Choroid plexus epithelial cell (primary cell): ENCODE measurements around the gene GRAMD1B.

ENCODE experiments used
- DNase-seq: peaks from one replicate; pipeline ENCODE4 v3.0.0-alpha.2; 2010; ENCODE audit warnings: low read depth
- H3K4me3 ChIP-seq: 2 replicates; pipeline ENCODE4 v1.5.1; 2011; ENCODE audit warnings: low read depth, mild to moderate bottlenecking, control low read depth, low read length, moderate library complexity
- CTCF ChIP-seq: conservative IDR thresholded peaks from 2 replicates; pipeline ENCODE4 v1.5.1; 2011; ENCODE audit warnings: low read depth, mild to moderate bottlenecking, control low read depth, inconsistent platforms, low read length, moderate library complexity

Gene GRAMD1B

GRCh38 chr11:123575441-123575840 is 145.4 kb downstream of the GRAMD1B start:
- no peak overlapping the region for H3K4me3 ChIP-seq
- no peak for DNase-seq
- TF ChIP-seq CTCF, result no peak

- no peak overlapping the region for H3K4me3 ChIP-seq
- DNase-seq, result no peak
- TF ChIP-seq CTCF, result no peak
Measured at GRCh38 chr11:123576082-123576481, 146.0 kb downstream of the GRAMD1B start.

- no peak for TF ChIP-seq CTCF
- DNase-seq, result no peak
- no peak overlapping the region for H3K4me3 ChIP-seq
Measured at GRCh38 chr11:123576501-123576900, 146.4 kb downstream of the GRAMD1B start.

GRCh38 chr11:123577081-123577598 is 147.1 kb downstream of the GRAMD1B start:
- DNase-seq, result peak; percentile 66
- peak; percentile 92 for TF ChIP-seq CTCF
- no peak overlapping the region for H3K4me3 ChIP-seq

GRCh38 chr11:123578778-123579481 is 148.9 kb downstream of the GRAMD1B start:
- no peak for DNase-seq
- no peak for TF ChIP-seq CTCF

GRCh38 chr11:123579482-123579812 is 149.4 kb downstream of the GRAMD1B start:
- H3K4me3 ChIP-seq, result no peak overlapping the region
- TF ChIP-seq CTCF, result no peak
- no peak for DNase-seq

More at GRCh38 chr11:123578778-123579481, 148.9 kb downstream of the GRAMD1B start:
- H3K4me3 ChIP-seq, result no peak overlapping the region

- no peak for TF ChIP-seq CTCF
- H3K4me3 ChIP-seq, result no peak overlapping the region
Measured at GRCh38 chr11:123580137-123580536, 150.1 kb downstream of the GRAMD1B start.

More at GRCh38 chr11:123580137-123580536, 150.1 kb downstream of the GRAMD1B start:
- no peak for DNase-seq
